ENCODE results near the gene PRXL2B.

DNA sequence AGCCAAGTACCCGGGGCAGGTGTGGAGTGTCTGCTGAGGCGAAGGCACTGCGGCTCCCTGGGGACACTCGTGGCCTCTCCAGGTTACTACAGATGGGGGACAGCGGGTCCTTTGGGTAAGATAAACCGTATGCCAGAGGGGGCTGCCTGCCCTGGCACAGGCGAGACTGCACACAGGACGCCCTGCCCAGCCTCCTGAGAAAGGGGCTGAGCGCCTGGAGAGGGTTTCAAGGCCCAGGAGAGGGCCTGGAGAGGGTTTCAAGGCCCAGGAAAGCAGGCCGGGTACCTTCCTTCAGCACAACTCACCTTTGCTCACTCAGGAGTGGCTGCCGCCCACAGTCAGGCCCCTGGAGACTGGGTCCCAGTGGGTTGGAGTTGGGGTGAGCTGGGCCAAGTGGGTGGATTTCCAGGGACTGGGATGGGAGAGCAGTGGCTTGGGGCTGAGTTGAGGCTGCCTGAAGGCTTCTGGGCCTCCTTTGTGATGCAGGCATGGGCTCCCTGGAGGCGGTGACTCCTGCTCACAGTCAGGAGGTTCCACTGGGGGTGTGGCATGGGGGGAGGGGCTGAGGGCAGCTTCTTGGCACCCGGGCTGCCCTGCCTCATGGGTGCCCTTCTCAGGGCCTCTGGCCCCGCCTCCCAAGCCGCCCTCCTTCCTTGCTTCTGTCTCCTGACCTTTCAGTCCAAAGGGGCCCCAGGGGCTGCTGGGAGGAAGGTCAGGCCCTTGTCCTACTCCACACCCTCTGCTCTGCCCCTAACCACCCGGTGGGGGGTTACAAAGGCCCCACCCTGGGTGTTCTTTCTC lies 46.2 kb downstream of the PRXL2B start, which contains the start of gene MMEL1:
- TF ChIP-seq, protein P1, sequence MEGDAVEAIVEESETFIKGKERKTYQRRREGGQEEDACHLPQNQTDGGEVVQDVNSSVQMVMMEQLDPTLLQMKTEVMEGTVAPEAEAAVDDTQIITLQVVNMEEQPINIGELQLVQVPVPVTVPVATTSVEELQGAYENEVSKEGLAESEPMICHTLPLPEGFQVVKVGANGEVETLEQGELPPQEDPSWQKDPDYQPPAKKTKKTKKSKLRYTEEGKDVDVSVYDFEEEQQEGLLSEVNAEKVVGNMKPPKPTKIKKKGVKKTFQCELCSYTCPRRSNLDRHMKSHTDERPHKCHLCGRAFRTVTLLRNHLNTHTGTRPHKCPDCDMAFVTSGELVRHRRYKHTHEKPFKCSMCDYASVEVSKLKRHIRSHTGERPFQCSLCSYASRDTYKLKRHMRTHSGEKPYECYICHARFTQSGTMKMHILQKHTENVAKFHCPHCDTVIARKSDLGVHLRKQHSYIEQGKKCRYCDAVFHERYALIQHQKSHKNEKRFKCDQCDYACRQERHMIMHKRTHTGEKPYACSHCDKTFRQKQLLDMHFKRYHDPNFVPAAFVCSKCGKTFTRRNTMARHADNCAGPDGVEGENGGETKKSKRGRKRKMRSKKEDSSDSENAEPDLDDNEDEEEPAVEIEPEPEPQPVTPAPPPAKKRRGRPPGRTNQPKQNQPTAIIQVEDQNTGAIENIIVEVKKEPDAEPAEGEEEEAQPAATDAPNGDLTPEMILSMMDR (IDR thresholded peaks at IDR 0.05; ENCODE audit: low read depth, low read length, poor library complexity, severe bottlenecking) = no peak
- no peak for TF ChIP-seq EZH2phosphoT487 (IDR thresholded peaks at IDR 0.05; ENCODE audit: borderline replicate concordance, low read length)
